SU-DHL-6 (cell line): ENCODE measurements around the gene ATOX1.

Experiments
- H2AFZ ChIP-seq: fragments of 200-600 bp; sonication (generic); 2 replicates; pipeline ENCODE4 v1.6.1; 2014; ENCODE audit warnings: low read depth, mild to moderate bottlenecking, moderate library complexity, mixed read lengths, antibody characterized with exemption, low read length; ENCODE audit not compliant: severe bottlenecking
- H3F3A ChIP-seq: fragments of 200-600 bp; shearing (Covaris generic); 2 replicates; pipeline ENCODE4 v1.6.0; 2016; ENCODE audit warnings: antibody characterized with exemption, mild to moderate bottlenecking; ENCODE audit not compliant: insufficient read depth
- H3K27ac ChIP-seq: fragments of 200-600 bp; sonication (generic); 2 replicates; pipeline ENCODE4 v1.5.1; 2016; ENCODE audit warnings: low read depth, mild to moderate bottlenecking, low read length, moderate library complexity, mixed read lengths
- H3K27me3 ChIP-seq: fragments of 200-600 bp; sonication (generic), shearing (Covaris generic); 2 replicates; pipeline ENCODE4 v1.6.0; 2014; ENCODE audit warnings: mild to moderate bottlenecking, low read length
- H3K36me3 ChIP-seq: fragments of 200-600 bp; sonication (generic); 2 replicates; pipeline ENCODE4 v1.6.1; 2014; ENCODE audit warnings: mild to moderate bottlenecking, low read length, mixed read lengths
- H3K4me2 ChIP-seq: fragments of 300-600, 200-600 bp; shearing (Covaris generic), sonication (generic); 2 replicates; pipeline ENCODE4 v1.6.0; 2014; ENCODE audit warnings: low read length, low read depth, mild to moderate bottlenecking; ENCODE audit not compliant: poor library complexity, severe bottlenecking
- H3K4me3 ChIP-seq: fragments of 200-600 bp; sonication (generic); 2 replicates; pipeline ENCODE4 v1.5.1; 2014; ENCODE audit warnings: antibody characterized with exemption, low read length, mild to moderate bottlenecking, mixed read lengths; ENCODE audit not compliant: insufficient read depth, poor library complexity, severe bottlenecking
- H3K79me2 ChIP-seq: fragments of 200-600 bp; sonication (generic); 2 replicates; pipeline ENCODE4 v1.6.1; 2014; ENCODE audit warnings: mild to moderate bottlenecking, low read length, moderate library complexity; ENCODE audit not compliant: insufficient read depth
- H3K9ac ChIP-seq: fragments of 200-600 bp; sonication (generic); 2 replicates; pipeline ENCODE4 v1.7.0; 2014; ENCODE audit warnings: mild to moderate bottlenecking, low read length
- H3K9me2 ChIP-seq: fragments of 200-600 bp; sonication (generic); replicated peaks from 2 replicates; pipeline ENCODE4 v1.6.1; 2014; ENCODE audit warnings: low read length; ENCODE audit not compliant: insufficient read depth
- H3K9me3 ChIP-seq: fragments of 200-600 bp; sonication (generic); 2 replicates; pipeline ENCODE4 v1.6.1; 2014; ENCODE audit warnings: low read length, mixed read lengths; ENCODE audit not compliant: insufficient read depth
- H4K20me1 ChIP-seq: fragments of 200-600 bp; sonication (generic); 2 replicates; pipeline ENCODE4 v1.6.1; 2014; ENCODE audit warnings: low read depth, mild to moderate bottlenecking, antibody characterized with exemption, low read length, moderate library complexity, mixed read lengths
- EZH2phosphoT487 ChIP-seq: fragments of 200-600 bp; sonication (generic), shearing (Covaris generic); conservative IDR thresholded peaks from 2 replicates; pipeline ENCODE4 v1.6.1; 2018; ENCODE audit warnings: mild to moderate bottlenecking, antibody characterized with exemption, low read length, moderate library complexity, mixed read lengths
- TF ChIP-seq, protein P1 (sequence below): fragments of 200-600 bp; sonication (generic); IDR thresholded peaks from one replicate; pipeline ENCODE4 v1.5.1; 2017; ENCODE audit warnings: antibody characterized with exemption, mild to moderate bottlenecking, low read length, moderate library complexity; ENCODE audit not compliant: insufficient read depth, poor library complexity, severe bottlenecking

The ATOX1 gene

DNA sequence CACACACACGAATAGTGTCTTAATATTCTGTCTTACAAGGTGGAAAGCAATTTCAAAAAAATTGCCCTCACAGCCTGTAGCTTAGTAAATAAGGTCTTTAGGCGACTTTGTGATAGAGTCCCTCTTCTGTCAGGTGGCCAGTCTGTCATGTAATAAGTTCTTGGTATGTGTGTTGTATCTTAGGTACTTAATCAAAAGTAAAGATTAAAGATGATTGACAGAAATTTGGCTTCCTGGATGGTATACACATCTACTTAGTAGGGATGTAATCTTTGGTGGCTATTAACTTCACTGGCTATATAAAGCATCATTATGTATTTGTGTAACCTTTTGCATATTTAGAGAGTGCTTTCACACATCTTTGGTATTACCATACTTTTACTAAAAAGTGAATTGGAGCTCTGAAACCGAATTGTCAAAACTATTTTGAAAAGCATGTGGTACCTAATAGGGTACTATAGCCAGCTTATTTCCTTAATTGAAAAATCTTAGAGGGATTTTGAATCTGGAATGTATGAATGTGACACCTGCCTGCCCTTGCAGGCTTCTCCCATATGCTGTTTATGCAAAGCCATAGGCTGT, 16.7 kb upstream of the ATOX1 start:
- Histone ChIP-seq H4K20me1 (peaks cover 67% of the 10 kb centered on the region), H3K36me3 (peaks cover 40% of the 10 kb centered on the region), H3F3A (no peaks in the 10 kb centered on the region), H3K4me3 (peak overlapping the region; percentile 97), H3K9ac (peak overlapping the region; percentile 93), H3K4me2 (peak overlapping the region; percentile 97), H3K27ac (no peak overlapping the region), H3K79me2 (peaks cover 80% of the 10 kb centered on the region), H3K27me3 (no peaks in the 10 kb centered on the region), H2AFZ (no peak overlapping the region), H3K9me2 (no peaks in the 10 kb centered on the region), H3K9me3 (no peaks in the 10 kb centered on the region)
- TF ChIP-seq, protein P1, sequence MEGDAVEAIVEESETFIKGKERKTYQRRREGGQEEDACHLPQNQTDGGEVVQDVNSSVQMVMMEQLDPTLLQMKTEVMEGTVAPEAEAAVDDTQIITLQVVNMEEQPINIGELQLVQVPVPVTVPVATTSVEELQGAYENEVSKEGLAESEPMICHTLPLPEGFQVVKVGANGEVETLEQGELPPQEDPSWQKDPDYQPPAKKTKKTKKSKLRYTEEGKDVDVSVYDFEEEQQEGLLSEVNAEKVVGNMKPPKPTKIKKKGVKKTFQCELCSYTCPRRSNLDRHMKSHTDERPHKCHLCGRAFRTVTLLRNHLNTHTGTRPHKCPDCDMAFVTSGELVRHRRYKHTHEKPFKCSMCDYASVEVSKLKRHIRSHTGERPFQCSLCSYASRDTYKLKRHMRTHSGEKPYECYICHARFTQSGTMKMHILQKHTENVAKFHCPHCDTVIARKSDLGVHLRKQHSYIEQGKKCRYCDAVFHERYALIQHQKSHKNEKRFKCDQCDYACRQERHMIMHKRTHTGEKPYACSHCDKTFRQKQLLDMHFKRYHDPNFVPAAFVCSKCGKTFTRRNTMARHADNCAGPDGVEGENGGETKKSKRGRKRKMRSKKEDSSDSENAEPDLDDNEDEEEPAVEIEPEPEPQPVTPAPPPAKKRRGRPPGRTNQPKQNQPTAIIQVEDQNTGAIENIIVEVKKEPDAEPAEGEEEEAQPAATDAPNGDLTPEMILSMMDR, result no peak
- TF ChIP-seq EZH2phosphoT487, result no peak

DNA sequence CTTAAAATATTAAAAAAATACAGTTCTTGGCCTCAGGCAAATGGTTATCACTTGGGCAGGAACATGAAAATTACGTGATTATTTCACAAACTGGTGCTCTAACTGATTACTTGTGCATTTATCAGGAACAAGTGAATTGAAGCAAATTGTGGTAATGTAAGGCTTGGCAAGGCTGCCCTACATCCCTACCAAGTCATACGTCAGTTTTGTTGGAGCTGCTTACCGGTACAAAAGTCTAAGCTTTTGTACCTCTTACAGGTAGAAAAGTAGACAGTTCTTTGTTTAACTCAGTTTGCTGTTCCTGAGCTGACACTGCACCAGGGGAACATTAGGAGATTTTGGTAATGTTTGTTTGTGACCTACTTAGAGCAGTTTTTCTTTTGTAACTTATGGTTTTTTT, 15.5 kb upstream of the ATOX1 start:
- Histone ChIP-seq H3K9ac (peak overlapping the region; percentile 93), H3K27ac (no peak overlapping the region), H4K20me1 (peaks cover 56% of the 10 kb centered on the region), H2AFZ (no peak overlapping the region), H3K4me2 (peak overlapping the region; percentile 97), H3K9me3 (no peaks in the 10 kb centered on the region), H3K4me3 (peak overlapping the region; percentile 97), H3K9me2 (no peaks in the 10 kb centered on the region), H3K79me2 (peaks cover 68% of the 10 kb centered on the region), H3K27me3 (no peaks in the 10 kb centered on the region), H3K36me3 (peaks cover 40% of the 10 kb centered on the region), H3F3A (no peaks in the 10 kb centered on the region)
- TF ChIP-seq EZH2phosphoT487, result no peak
- TF ChIP-seq, protein P1, result no peak

DNA sequence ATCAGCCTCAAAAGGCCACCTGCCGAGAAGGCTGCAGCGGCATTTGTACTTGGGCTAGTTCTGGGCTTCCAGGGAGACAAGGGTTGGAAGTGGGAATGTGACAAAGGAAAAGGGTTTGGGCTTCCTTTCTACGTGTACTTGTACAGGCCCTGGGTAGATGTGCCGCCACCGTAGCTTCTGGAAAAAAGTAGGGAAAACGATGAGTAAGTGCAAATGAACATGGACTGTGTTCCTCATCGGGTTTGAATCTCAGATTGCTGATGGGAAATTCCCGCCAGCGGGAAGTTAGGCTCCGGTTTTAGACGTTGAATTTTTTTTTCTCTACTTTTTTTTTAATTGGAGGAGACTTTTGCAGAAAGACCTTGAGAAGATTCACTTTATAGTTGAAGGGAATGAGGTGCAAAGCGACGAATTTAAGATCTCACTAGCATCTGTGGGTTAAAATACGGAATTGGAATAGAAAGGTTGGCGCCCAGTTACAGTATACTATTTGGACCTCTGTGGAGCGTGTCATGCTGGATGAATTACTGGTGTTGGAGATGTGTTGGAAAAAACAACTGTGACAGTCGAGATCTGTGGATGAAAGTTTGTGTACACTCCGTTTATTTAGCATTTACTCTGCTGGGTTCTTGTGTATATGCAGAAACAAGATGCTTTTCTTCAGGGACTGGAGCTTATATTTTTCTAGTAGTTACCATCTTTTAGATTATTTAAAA, 14.6 kb upstream of the ATOX1 start:
- TF ChIP-seq EZH2phosphoT487, result no peak
- TF ChIP-seq, protein P1, result no peak
- Histone ChIP-seq H3K4me3 (peak overlapping the region; percentile 97), H3K27ac (peak overlapping the region; percentile 85), H3K9me3 (no peaks in the 10 kb centered on the region), H3K9ac (peak overlapping the region; percentile 93), H3K36me3 (peaks cover 38% of the 10 kb centered on the region), H3K4me2 (peak overlapping the region; percentile 97), H4K20me1 (peaks cover 51% of the 10 kb centered on the region), H3F3A (no peaks in the 10 kb centered on the region), H3K27me3 (no peaks in the 10 kb centered on the region), H2AFZ (no peak overlapping the region), H3K79me2 (peaks cover 59% of the 10 kb centered on the region), H3K9me2 (no peaks in the 10 kb centered on the region)
